ENCODE results near the gene COX14.

DNA sequence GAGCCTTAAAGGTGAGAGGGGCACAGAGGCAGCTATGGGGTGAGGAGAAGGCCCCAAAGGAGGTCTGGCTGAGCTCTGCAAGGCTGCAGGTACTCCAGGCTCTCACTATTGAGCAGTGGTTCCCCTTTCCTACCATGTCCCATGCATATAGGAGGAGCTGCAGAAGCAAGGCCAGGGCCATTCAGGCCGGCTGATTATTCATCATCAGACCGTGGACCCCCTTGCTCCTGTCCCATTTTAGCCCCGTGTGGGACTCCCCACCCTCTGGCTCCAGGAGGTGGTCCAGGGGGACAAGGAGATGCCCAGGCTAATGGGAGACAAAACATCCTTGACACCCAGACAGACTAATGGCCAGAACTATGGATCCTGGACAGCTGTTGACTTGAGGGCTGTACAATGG lies 5.1 kb upstream of the COX14 start:
- TF ChIP-seq, protein P1, sequence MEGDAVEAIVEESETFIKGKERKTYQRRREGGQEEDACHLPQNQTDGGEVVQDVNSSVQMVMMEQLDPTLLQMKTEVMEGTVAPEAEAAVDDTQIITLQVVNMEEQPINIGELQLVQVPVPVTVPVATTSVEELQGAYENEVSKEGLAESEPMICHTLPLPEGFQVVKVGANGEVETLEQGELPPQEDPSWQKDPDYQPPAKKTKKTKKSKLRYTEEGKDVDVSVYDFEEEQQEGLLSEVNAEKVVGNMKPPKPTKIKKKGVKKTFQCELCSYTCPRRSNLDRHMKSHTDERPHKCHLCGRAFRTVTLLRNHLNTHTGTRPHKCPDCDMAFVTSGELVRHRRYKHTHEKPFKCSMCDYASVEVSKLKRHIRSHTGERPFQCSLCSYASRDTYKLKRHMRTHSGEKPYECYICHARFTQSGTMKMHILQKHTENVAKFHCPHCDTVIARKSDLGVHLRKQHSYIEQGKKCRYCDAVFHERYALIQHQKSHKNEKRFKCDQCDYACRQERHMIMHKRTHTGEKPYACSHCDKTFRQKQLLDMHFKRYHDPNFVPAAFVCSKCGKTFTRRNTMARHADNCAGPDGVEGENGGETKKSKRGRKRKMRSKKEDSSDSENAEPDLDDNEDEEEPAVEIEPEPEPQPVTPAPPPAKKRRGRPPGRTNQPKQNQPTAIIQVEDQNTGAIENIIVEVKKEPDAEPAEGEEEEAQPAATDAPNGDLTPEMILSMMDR (IDR thresholded peaks at IDR 0.05) = no peak
- no peak for TF ChIP-seq EP300 (IDR thresholded peaks at IDR 0.05)
- TF ChIP-seq POLR2A (IDR thresholded peaks at IDR 0.05) = no peak
- no peak for TF ChIP-seq POLR2AphosphoS5 (IDR thresholded peaks at IDR 0.05)

All from suprapubic skin (tissue), 4 donors.